H9 (cell line): ENCODE data around the gene RAD18. TPM values are rescaled to one million over a fixed set of nuclear protein-coding genes. Genes with fewer than 3 reads are reported as not detected.

Source experiments
- DNase-seq: peaks from one replicate; pipeline ENCODE4 v3.0.0-alpha.2; 2017
- H2AFZ ChIP-seq: one replicate; pipeline ENCODE4 v1.6.1; 2013; ENCODE audit warnings: mild to moderate bottlenecking, low read length, control low read depth, moderate library complexity
- H2AK5ac ChIP-seq: 2 replicates; pipeline ENCODE4 v1.6.1; 2013; ENCODE audit warnings: low read length, control low read depth, mixed read lengths; ENCODE audit not compliant: insufficient read length
- H2BK120ac ChIP-seq: one replicate; pipeline ENCODE4 v1.6.1; 2013; ENCODE audit warnings: low read depth, mild to moderate bottlenecking, low read length, control low read depth, inconsistent platforms; ENCODE audit not compliant: poor library complexity, severe bottlenecking
- H2BK12ac ChIP-seq: 2 replicates; pipeline ENCODE4 v1.6.1; 2013; ENCODE audit warnings: low read length, control low read depth, mixed read lengths, low read depth; ENCODE audit not compliant: insufficient read length
- H2BK15ac ChIP-seq: 2 replicates; pipeline ENCODE4 v1.6.1; 2013; ENCODE audit warnings: low read depth, low read length, control low read depth
- H2BK20ac ChIP-seq: one replicate; pipeline ENCODE4 v1.6.1; 2013; ENCODE audit warnings: low read depth, mild to moderate bottlenecking, low read length, control low read depth, inconsistent platforms; ENCODE audit not compliant: poor library complexity, severe bottlenecking
- H2BK5ac ChIP-seq: 2 replicates; pipeline ENCODE4 v1.6.1; 2013; ENCODE audit warnings: low read length, control low read depth, mixed read lengths; ENCODE audit not compliant: insufficient read length
- H3K14ac ChIP-seq: 2 replicates; pipeline ENCODE4 v1.6.1; 2013; ENCODE audit warnings: low read length, control low read depth; ENCODE audit not compliant: insufficient read depth
- H3K18ac ChIP-seq: 2 replicates; pipeline ENCODE4 v1.6.1; 2013; ENCODE audit warnings: low read depth, mild to moderate bottlenecking, mixed read lengths, low read length, control low read depth; ENCODE audit not compliant: insufficient read length
- H3K23ac ChIP-seq: 2 replicates; pipeline ENCODE4 v1.6.1; 2013; ENCODE audit warnings: low read length, control low read depth, mixed read lengths, low read depth; ENCODE audit not compliant: insufficient read length
- H3K23me2 ChIP-seq: 2 replicates; pipeline ENCODE4 v1.6.1; 2013; ENCODE audit warnings: low read depth, mild to moderate bottlenecking, mixed read lengths, low read length, control low read depth; ENCODE audit not compliant: insufficient read length, poor library complexity, severe bottlenecking
- H3K27ac ChIP-seq: 2 replicates; pipeline ENCODE4 v1.5.1; 2013; ENCODE audit warnings: low read length, control low read depth, mixed read lengths, low read depth; ENCODE audit not compliant: insufficient read length
- H3K27me3 ChIP-seq: 2 replicates; pipeline ENCODE4 v1.6.1; 2013; ENCODE audit warnings: low read length, control low read depth, inconsistent platforms; ENCODE audit not compliant: insufficient read depth
- H3K4ac ChIP-seq: 2 replicates; pipeline ENCODE4 v1.6.1; 2013; ENCODE audit warnings: low read depth, mild to moderate bottlenecking, control low read depth, inconsistent platforms, low read length, moderate library complexity
- H3K4me1 ChIP-seq: 2 replicates; pipeline ENCODE4 v1.6.1; 2013; ENCODE audit warnings: low read length, control low read depth, inconsistent platforms; ENCODE audit not compliant: insufficient read depth
- H3K4me2 ChIP-seq: 2 replicates; pipeline ENCODE4 v1.6.1; 2013; ENCODE audit warnings: low read length, control low read depth, mixed read lengths; ENCODE audit not compliant: insufficient read length, insufficient read depth
- H3K56ac ChIP-seq: 2 replicates; pipeline ENCODE4 v1.6.1; 2013; ENCODE audit warnings: low read depth, mild to moderate bottlenecking, mixed read lengths, low read length, control low read depth; ENCODE audit not compliant: insufficient read length
- H3K79me1 ChIP-seq: 2 replicates; pipeline ENCODE4 v1.6.1; 2013; ENCODE audit warnings: low read depth, mild to moderate bottlenecking, moderate library complexity, low read length, control low read depth, inconsistent platforms; ENCODE audit not compliant: insufficient read depth, poor library complexity, severe bottlenecking
- H3K79me2 ChIP-seq: 2 replicates; pipeline ENCODE4 v1.6.1; 2013; ENCODE audit warnings: low read length, control low read depth, inconsistent platforms; ENCODE audit not compliant: insufficient read depth
- H3K9ac ChIP-seq: 2 replicates; pipeline ENCODE4 v1.6.1; 2013; ENCODE audit warnings: low read length, control low read depth, mixed read lengths; ENCODE audit not compliant: insufficient read length; ENCODE audit errors: extremely low read depth
- H3K9me3 ChIP-seq: one replicate; pipeline ENCODE4 v1.6.1; 2013; ENCODE audit warnings: low read depth, low read length, inconsistent platforms; ENCODE audit not compliant: control insufficient read depth
- H3T11ph ChIP-seq: one replicate; pipeline ENCODE4 v1.6.1; 2013; ENCODE audit warnings: mild to moderate bottlenecking, low read length, control low read depth, inconsistent platforms
- H4K20me1 ChIP-seq: one replicate; pipeline ENCODE4 v1.6.1; 2013; ENCODE audit not compliant: control insufficient read depth, insufficient read length, insufficient read depth
- H4K5ac ChIP-seq: 2 replicates; pipeline ENCODE4 v1.6.1; 2013; ENCODE audit warnings: low read depth, mild to moderate bottlenecking, mixed read lengths, low read length, control low read depth; ENCODE audit not compliant: insufficient read length
- H4K8ac ChIP-seq: replicated peaks from 2 replicates; pipeline ENCODE4 v1.6.1; 2013; ENCODE audit warnings: low read length, control low read depth, mixed read lengths, low read depth; ENCODE audit not compliant: insufficient read length
- H4K91ac ChIP-seq: 2 replicates; pipeline ENCODE4 v1.6.1; 2013; ENCODE audit warnings: low read depth, mild to moderate bottlenecking, moderate library complexity, mixed read lengths, low read length, control low read depth; ENCODE audit not compliant: insufficient read length
- H3K27ac Mint-ChIP-seq, 3 experiments: 2 replicates in 2 of 3; 3 replicates in 1 of 3; pipeline ENCODE4 v1.8.0; 2020 to 2021; ENCODE audit warnings: mixed read lengths in 3 of 3, mild to moderate bottlenecking in 1 of 3, moderate library complexity in 1 of 3
- H3K27me3 Mint-ChIP-seq: 2 replicates; pipeline ENCODE4 v1.8.0; 2021; ENCODE audit warnings: low read depth, mild to moderate bottlenecking, moderate library complexity, mixed read lengths
- H3K36me3 Mint-ChIP-seq, 3 experiments: 2 replicates in 2 of 3; 3 replicates in 1 of 3; pipeline ENCODE4 v1.8.0; 2020 to 2021; ENCODE audit warnings: low read depth in 3 of 3, mixed read lengths in 3 of 3; ENCODE audit not compliant: insufficient read depth in 1 of 3
- H3K4me1 Mint-ChIP-seq, 2 experiments: 2 replicates each; pipeline ENCODE4 v1.8.0; 2020; ENCODE audit warnings: mixed read lengths in 2 of 2
- H3K4me3 Mint-ChIP-seq, 2 experiments: 2 replicates in 1 of 2; 3 replicates in 1 of 2; pipeline ENCODE4 v1.8.0; 2020 to 2021; ENCODE audit warnings: mild to moderate bottlenecking in 2 of 2, mixed read lengths in 2 of 2, moderate library complexity in 1 of 2
- H3K9me3 Mint-ChIP-seq, 2 experiments: 2 replicates in 1 of 2; 3 replicates in 1 of 2; pipeline ENCODE4 v1.8.0; 2020; ENCODE audit warnings: mild to moderate bottlenecking in 2 of 2, mixed read lengths in 2 of 2, moderate library complexity in 1 of 2
- CTCF ChIP-seq: fragments of 200-600 bp; sonication (generic); conservative IDR thresholded peaks from 3 replicates; pipeline ENCODE4 v1.8.0; 2021; ENCODE audit warnings: antibody characterized with exemption, mild to moderate bottlenecking
- WGBS: extraction: QIAGEN DNeasy Blood & Tissue Kit; methylation state at CpG from one replicate; pipeline ENCODE4 v1.1.7; 2013; ENCODE audit warnings: missing lambda C conversion rate, low lambda C conversion rate, mixed read lengths; ENCODE audit not compliant: insufficient read length; ENCODE audit errors: extremely low coverage; 5-methylcytosine and 5-hydroxymethylcytosine counted together
- total RNA-seq: library from RNA; stranded (reverse); gene quantifications from 2 replicates; pipeline ENCODE4 v1.2.1, GENCODE V29; 2021

Gene RAD18
- total RNA-seq, 1 experiment from 2014 or later = 27.8 TPM

GRCh38 chr3:8837162-8837561 lies 126.1 kb downstream of the RAD18 start:
- H2AFZ ChIP-seq = no peak overlapping the region
- no peak overlapping the region for H3K9ac ChIP-seq
- H2AK5ac ChIP-seq = no peak overlapping the region
- Mint-ChIP-seq H3K36me3 (no peaks in the 10 kb centered on the region), H3K27me3 (peaks cover 4% of the 10 kb centered on the region; the same call in 1 of the 2 replicates), H3K27ac (no peak overlapping the region), H3K4me1 (no peaks in the 10 kb centered on the region), H3K4me3 (no peak overlapping the region), H3K9me3 (no peaks in the 10 kb centered on the region)
- H3K56ac ChIP-seq = no peak overlapping the region
- H3K14ac ChIP-seq = no peak overlapping the region
- no peak overlapping the region for H2BK15ac ChIP-seq
- no peak overlapping the region for H2BK20ac ChIP-seq
- H3K79me1 ChIP-seq = no peaks in the 10 kb centered on the region
- no peak overlapping the region for H2BK12ac ChIP-seq
- TF ChIP-seq CTCF = no peak
- no peak overlapping the region for H2BK5ac ChIP-seq
- H4K20me1 ChIP-seq = no peaks in the 10 kb centered on the region
- no peak overlapping the region for H4K8ac ChIP-seq
- H3K4me1 ChIP-seq = no peaks in the 10 kb centered on the region
- H3K9me3 ChIP-seq = no peaks in the 10 kb centered on the region
- no peak overlapping the region for H4K5ac ChIP-seq
- H3K27ac ChIP-seq = no peak overlapping the region
- H3K79me2 ChIP-seq = no peaks in the 10 kb centered on the region
- no peak overlapping the region for H3K4ac ChIP-seq
- no peaks in the 10 kb centered on the region for H3K27me3 ChIP-seq
- no peak overlapping the region for H4K91ac ChIP-seq
- no peak for DNase-seq
- no peak overlapping the region for H3K18ac ChIP-seq
- no peaks in the 10 kb centered on the region for H3K23me2 ChIP-seq
- H3K23ac ChIP-seq = no peak overlapping the region
- H3T11ph ChIP-seq = no peak overlapping the region
- H3K4me2 ChIP-seq = no peak overlapping the region
- H2BK120ac ChIP-seq = no peak overlapping the region
- no CpG with 5 or more reads among the region's 3 CpGs for WGBS
